Calu3 (cell line): ENCODE data around the gene PEAK3. TPM values are rescaled to one million over a fixed set of nuclear protein-coding genes. Genes with fewer than 3 reads are reported as not detected.

ENCODE experiments used
- BruUV-seq: library from RNA; stranded (reverse); fragments of 400-500 nt; replicated peaks from 2 replicates; lab custom pipeline; 2021; lab: Mats Ljungman, UMichigan
- CTCF ChIA-PET: fragments of 300-600 bp; sonication (Branson Sonifier 250); formaldehyde crosslinking; loops from one replicate; lab custom pipeline; 2022; ENCODE audit warnings: antibody characterized with exemption; lab: Charles Lee
- DNase-seq: peaks from one replicate; pipeline ENCODE4 v3.0.0; 2022
- H3K27ac Mint-ChIP-seq: one replicate; pipeline ENCODE4 v1.8.0; 2022; ENCODE audit warnings: mixed read lengths; ENCODE audit not compliant: unreplicated experiment
- H3K27me3 Mint-ChIP-seq: one replicate; pipeline ENCODE4 v1.8.0; 2022; ENCODE audit warnings: mixed read lengths; ENCODE audit not compliant: unreplicated experiment
- H3K36me3 Mint-ChIP-seq: one replicate; pipeline ENCODE4 v1.8.0; 2022; ENCODE audit warnings: mild to moderate bottlenecking, moderate library complexity, mixed read lengths; ENCODE audit not compliant: insufficient read depth, unreplicated experiment
- H3K4me1 Mint-ChIP-seq: one replicate; pipeline ENCODE4 v1.8.0; 2022; ENCODE audit warnings: mild to moderate bottlenecking, low read depth, mixed read lengths; ENCODE audit not compliant: unreplicated experiment
- H3K4me3 Mint-ChIP-seq: one replicate; pipeline ENCODE4 v1.8.0; 2022; ENCODE audit warnings: mild to moderate bottlenecking, low read depth, moderate library complexity, mixed read lengths; ENCODE audit not compliant: unreplicated experiment
- H3K9me3 Mint-ChIP-seq: one replicate; pipeline ENCODE4 v1.8.0; 2022; ENCODE audit warnings: low read depth, mixed read lengths; ENCODE audit not compliant: unreplicated experiment
- CTCF ChIP-seq: fragments of 200-600 bp; IDR thresholded peaks from one replicate; pipeline ENCODE4 v1.8.0; 2022; ENCODE audit warnings: antibody characterized with exemption; ENCODE audit not compliant: unreplicated experiment
- intact Hi-C: fragments of 100-400 bp; cut with micrococcal nuclease; formaldehyde crosslinking; loops from one replicate; pipeline ENCODE4 v1.10.0; 2022; ENCODE audit not compliant: unreplicated experiment
- total RNA-seq: library from RNA; stranded (reverse); gene quantifications from 2 replicates; pipeline ENCODE4 v1.2.3, GENCODE V29; 2022

PEAK3 gene
- total RNA-seq, 1 experiment from 2014 or later = not detected

GRCh38 chr19:2270423-2271233 is 11.3 kb downstream of the PEAK3 start:
- Mint-ChIP-seq H3K27me3 (no peaks in the 10 kb centered on the region), H3K27ac (no peak overlapping the region), H3K36me3 (peaks cover 82% of the 10 kb centered on the region), H3K9me3 (no peaks in the 10 kb centered on the region), H3K4me1 (peaks cover 25% of the 10 kb centered on the region), H3K4me3 (peak overlapping the region; percentile 95)
- intact Hi-C loops = loop anchor here (5.0 kb wide), 2 partner anchors 33 to 113 kb away; partner anchors contain the start of genes PLEKHJ1 and SF3A2
- BruUV-seq = no TSS peak
- no peak for TF ChIP-seq CTCF
- DNase-seq = peak; percentile 60
- CTCF ChIA-PET = interaction anchor here (0.6 kb wide), 2 partner anchors 115 to 330 kb away, joined by 5 to 7 read pairs; no protein-coding TSS in a partner anchor

DNA sequence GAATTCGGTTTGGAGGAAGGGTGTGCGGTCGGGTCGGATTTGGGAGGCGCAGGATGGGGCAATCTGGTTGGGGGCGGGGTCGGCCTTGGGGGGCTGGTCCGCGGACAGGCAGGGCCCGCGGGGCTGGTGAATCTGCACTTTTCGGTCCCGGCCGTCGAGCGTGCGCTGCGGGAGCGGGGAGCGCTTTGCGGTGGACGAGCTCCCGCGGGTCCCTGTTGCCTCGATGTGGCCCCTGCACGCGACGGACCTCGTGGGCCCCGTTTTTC is 11.9 kb downstream of the PEAK3 start:
- CTCF ChIA-PET = no interaction called here
- peak overlapping the region; percentile 79 for H3K27ac Mint-ChIP-seq
- H3K36me3 Mint-ChIP-seq = peaks cover 78% of the 10 kb centered on the region
- peaks cover 25% of the 10 kb centered on the region for H3K4me1 Mint-ChIP-seq
- DNase-seq = no peak
- H3K27me3 Mint-ChIP-seq = no peaks in the 10 kb centered on the region
- intact Hi-C loops = loop anchor here (5.0 kb wide), 2 partner anchors 33 to 113 kb away; partner anchors contain the start of genes PLEKHJ1 and SF3A2
- no peaks in the 10 kb centered on the region for H3K9me3 Mint-ChIP-seq
- TF ChIP-seq CTCF = no peak
- no TSS peak for BruUV-seq
- H3K4me3 Mint-ChIP-seq = peak overlapping the region; percentile 95

GRCh38 chr19:2269244-2270156 is 12.5 kb downstream of the PEAK3 start:
- H3K9me3 Mint-ChIP-seq = no peaks in the 10 kb centered on the region
- no peak for TF ChIP-seq CTCF
- peak overlapping the region; percentile 95 for H3K4me3 Mint-ChIP-seq
- peaks cover 73% of the 10 kb centered on the region for H3K36me3 Mint-ChIP-seq
- peaks cover 25% of the 10 kb centered on the region for H3K4me1 Mint-ChIP-seq
- TSS peak; percentile 41 for BruUV-seq
- intact Hi-C loops = loop anchor here (5.0 kb wide), 2 partner anchors 32 to 112 kb away; partner anchors contain the start of genes PLEKHJ1 and SF3A2
- peak; percentile 96 for DNase-seq
- CTCF ChIA-PET = no interaction called here
- H3K27me3 Mint-ChIP-seq = no peaks in the 10 kb centered on the region
- peak overlapping the region; percentile 79 for H3K27ac Mint-ChIP-seq

DNA sequence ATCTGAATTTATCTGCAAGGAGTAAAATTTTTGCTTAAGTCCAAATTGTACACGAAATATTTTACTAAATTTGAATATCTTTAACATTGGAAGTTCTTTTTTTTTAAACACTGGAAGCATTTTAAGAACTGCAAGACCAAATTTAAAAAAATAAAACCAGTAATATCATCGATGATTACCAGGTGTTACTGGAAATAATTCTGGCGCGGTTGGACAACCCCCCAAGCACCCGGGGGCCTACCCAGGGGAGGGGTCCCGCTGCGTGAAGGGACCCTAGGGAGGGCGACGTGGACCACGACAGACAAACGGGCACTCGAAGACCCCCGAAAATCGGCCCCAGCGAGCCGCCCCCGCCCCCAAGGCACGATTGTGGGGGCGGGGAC is 13.1 kb downstream of the PEAK3 start:
- no TSS peak for BruUV-seq
- DNase-seq = no peak
- CTCF ChIA-PET = no interaction called here
- peak overlapping the region; percentile 95 for H3K4me3 Mint-ChIP-seq
- intact Hi-C loops = no loop called here
- peaks cover 19% of the 10 kb centered on the region for H3K4me1 Mint-ChIP-seq
- H3K27me3 Mint-ChIP-seq = no peaks in the 10 kb centered on the region
- peak overlapping the region; percentile 79 for H3K27ac Mint-ChIP-seq
- no peaks in the 10 kb centered on the region for H3K9me3 Mint-ChIP-seq
- no peak for TF ChIP-seq CTCF
- peaks cover 66% of the 10 kb centered on the region for H3K36me3 Mint-ChIP-seq
